HG02852 (cell line): ENCODE results near the gene UAP1L1.
"Not testable (repeated sequence)": the region's sequence is repeated elsewhere in the genome, so short reads cannot be mapped to it uniquely, and the experiment has no call there.

ENCODE experiments used
- ATAC-seq: cut with Tn5 transposase; IDR thresholded peaks from one replicate; pipeline ENCODE4 v1.9.1; 2021; ENCODE audit warnings: mild to moderate bottlenecking, moderate library complexity; ENCODE audit not compliant: unreplicated experiment

The UAP1L1 gene

DNA sequence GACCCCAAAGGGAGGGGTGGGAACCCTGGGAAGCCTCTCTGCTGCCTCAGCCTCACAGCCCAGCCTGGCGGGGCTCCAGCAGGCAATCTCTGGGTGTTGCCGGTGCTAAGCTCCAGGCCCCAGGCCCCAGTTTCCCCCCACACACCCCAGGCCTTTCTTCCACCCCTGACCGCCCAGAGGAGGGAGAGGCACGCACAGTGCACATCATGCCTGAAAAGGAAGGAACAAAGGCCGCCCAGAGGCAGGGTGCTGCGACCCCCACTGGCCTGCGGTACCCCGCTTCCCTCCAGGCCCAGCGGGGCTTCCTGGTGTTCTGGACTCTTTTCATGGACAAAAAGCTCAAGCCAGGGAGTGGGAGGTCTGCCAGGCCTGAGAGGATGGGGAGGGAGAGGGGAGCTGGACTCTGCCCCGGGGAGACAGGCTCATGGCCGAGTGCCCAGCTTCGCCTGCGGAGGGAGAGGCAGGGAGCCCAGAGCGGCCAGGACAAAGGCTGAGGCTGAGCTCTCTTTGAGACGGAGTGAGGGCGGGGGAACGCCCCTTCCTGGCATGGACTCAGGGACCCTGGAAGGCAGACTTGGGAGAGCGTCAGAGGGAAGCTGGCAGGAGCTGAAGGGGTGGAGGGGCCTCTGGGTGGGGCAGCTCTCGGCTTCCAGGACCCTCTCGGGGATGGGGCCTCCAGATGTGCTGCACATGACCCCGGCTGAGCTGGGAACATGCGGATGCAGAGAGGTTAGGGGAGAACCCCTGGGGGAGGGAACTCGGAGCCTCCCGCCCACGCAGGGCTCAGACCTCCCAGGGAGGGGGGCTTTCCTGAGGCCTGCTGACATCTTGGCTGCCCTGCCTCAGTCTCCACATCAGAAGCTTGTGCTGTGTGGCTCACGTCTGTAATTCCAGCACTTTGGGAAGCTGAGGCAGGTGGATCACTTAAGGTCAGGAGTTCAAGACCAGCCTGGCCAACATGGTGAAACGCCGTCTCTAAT lies 21.6 kb upstream of the UAP1L1 start:
- no peak for ATAC-seq

DNA sequence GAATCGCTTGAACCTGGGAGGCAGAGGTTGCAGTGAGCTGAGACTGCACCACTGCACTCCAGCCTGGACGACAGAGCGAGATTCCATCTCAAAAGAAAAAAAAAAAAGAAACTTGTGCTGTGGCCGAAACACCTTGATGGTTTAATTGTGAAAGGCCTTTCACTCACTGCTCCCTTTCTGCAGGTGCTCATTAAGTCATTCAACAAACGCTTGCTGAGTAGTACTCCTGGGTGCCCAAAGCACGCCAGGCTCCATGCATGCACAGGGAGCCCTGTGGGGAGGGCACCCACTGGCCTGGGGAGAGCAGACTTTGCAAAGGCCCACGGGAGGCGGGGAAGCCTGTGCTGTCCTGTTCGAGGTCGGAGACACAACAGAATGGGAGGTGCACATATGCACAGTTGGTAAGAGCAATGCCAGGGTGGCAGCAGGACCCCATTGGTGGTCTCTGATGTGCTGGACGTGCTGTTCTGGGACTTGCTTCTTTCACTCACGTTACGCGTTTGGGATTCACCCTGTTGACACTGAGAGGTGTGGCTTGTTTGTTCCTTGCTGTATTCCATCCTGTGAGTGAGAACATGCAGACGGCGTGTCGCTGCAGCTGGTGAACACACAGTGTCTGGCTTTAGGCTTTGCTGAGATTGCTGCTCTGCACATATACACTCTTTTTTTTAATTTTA lies 20.4 kb upstream of the UAP1L1 start:
- ATAC-seq, result no peak

DNA sequence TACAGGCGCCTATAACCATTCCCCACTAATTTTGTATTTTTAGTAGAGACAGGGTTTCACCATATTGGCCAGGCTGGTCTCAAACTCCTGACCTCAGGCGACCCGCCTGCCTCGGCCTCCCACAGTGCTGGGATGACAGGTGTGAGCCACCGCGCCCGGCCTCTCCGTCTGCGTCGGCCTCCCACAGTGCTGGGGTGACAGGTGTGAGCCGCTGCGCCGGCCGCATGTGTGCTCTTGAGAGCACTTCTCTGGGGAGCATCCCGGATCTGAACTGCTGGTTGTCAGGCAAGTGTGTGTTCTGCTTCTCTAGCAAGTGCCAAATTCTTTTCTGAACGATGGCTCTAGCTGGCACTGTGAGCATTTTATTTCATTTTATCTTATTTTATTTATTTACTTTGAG lies 19.8 kb upstream of the UAP1L1 start:
- no peak for ATAC-seq

DNA sequence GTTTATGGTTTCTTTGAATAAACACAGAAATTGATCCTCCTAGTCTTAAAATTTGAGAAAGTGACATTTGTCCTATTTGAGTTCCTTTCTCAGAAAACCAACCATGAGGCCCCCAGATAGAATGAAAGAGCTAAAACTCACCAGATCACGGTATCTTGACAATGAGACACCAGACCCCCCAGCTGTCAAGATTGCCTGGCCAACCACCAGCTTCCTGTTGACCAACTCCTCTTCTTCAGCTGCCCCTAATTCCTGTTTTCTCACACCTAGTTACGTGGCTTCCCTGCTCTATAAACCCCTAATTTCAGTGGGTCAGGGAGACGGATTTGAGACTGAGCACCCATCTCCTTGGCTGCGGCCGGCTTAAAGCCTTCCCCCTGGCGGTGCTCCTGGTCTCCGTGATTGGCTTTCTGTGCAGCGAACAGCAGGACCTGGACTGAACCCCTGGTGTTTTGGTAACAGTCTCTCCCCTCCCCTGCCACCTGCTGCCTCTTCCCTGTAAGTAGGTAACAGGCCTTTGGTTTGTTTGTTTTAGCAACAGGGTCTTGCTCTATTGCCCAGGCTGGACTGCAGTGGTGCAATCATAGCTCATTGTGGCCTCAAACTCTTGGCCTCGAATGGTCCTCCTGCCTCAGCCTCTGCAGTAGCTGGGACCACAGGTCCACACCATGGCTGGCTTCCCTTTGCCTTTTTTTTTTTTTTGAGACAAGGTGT lies 18.6 kb upstream of the UAP1L1 start:
- no peak for ATAC-seq

DNA sequence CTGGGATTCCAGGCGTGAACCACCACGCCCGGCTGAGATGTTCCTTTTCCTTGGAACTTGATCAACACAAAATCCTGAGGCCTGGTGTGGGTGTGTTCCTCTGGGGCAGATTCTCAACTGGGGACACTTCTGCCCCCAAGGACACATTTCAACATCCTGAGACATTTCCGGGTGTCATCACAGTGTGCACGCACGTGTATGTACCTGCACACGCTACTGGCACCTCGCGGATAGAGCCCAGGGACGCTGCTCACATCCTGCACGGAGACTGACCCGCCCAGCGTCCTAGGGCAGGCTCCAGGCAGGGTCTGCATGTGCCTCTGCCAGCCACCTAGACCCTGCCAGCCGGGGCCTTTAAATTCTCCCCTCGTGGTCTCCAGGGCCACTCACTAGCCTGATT lies 14.9 kb upstream of the UAP1L1 start:
- no peak for ATAC-seq

DNA sequence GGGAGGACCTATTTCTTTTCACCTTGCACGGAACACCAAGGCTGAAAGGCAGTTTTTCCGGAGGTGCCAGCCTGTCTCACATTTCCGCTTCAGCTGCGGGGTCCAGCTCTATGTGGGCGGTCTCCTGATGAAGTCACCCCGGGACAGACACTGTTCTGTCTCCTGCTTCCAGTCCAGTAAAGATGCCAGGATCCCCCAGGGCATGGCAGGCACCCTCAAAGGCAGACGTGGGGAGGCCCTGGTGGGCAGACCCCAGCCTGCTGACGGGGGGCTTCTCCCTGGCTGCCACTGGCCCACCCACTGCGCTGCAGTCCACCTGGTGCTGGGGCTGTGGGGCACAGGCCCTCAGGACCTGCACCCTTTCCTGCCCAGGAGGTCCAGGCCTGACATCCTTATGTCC lies 14.5 kb upstream of the UAP1L1 start:
- ATAC-seq, result not testable (repeated sequence)

DNA sequence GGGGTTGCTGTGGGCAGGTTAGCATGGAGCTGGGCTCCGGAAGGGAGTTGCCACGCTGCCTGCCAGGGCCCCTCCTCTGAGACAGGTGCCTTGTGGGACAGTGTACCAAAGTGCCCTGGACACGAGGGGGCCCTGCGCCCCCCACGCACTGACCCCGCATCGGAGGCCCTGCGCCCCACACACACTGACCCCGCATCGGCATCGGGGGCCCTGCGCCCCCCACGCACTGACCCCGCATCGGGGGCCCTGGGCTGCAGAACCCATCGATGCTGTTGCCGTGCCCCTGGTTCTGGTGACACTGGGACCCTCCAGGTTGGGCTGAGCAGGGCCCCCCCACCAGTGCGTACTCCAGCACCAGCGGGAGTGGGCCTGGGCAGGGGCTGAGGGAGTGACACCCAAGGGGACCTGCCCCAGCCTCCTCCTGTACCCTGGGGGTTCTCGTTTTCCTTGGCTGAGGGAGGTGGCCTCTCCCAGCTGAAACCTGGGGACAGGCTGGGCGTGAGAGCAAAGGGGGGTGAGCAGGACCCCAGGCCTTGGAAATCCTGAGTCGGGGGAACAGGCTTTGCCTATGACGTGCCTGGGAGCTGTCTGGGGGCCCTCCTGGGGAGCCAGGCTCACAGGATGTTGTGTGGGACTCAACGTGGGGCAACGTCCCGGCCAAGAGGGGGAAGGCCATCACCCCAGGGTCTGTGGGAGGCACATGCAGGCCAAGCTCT lies 13.8 kb upstream of the UAP1L1 start:
- no peak for ATAC-seq

DNA sequence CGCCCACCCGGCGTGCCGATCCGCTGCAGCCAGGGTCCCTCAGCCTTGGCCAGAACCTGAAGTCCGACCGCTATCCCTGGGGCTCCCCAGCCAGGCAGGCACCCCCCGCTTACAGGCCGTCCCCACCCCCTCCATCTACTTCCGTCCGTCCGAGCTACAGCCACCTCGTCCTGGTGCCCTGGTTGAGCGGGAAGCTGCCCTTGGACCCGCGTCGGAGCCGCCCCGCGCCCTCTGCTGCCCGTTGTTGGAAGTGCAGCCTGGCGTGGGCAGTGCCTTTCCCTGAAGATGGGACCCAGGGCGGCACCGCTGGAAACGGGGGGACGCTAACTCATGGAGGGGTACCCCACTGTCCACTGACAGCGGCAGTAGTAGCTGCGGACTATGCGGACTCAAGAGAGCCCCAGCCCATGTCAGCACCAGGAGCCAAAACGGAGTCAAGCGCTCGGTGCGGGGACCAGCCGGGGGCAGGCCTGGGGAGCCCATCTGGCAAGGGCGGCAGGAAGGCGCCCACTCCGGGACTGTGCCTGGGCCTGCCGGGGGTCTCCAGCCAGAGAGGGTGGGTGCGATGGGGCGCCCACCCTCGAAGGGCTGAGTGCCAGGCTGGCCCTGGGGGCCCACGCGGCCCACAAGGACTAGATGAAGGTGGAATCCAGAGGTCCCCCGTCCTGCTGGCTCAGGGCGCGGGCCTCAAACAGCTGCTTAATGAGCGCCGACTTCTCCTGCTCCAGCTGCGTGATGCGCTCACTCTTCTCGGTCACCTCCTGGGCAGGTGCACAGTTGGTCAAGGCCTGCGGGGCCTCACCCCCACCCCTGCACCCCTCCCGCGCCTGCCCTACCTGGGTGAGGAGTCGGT lies 13.1 kb upstream of the UAP1L1 start:
- no peak for ATAC-seq

DNA sequence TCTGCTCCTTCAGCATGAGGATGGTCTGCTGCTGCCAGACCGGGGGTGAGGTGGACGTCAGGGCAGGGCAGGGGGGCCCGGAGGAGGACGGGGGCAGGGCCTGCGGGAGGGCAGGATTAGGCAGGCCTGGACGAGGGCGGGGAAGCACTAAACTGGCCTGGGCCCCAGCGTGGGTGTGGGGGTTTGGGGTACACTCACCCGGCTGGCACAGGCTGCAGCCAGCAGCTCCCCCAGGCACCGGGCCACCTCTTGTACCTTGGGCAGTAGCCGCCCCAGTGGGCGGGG lies 12.5 kb upstream of the UAP1L1 start:
- ATAC-seq, result no peak

DNA sequence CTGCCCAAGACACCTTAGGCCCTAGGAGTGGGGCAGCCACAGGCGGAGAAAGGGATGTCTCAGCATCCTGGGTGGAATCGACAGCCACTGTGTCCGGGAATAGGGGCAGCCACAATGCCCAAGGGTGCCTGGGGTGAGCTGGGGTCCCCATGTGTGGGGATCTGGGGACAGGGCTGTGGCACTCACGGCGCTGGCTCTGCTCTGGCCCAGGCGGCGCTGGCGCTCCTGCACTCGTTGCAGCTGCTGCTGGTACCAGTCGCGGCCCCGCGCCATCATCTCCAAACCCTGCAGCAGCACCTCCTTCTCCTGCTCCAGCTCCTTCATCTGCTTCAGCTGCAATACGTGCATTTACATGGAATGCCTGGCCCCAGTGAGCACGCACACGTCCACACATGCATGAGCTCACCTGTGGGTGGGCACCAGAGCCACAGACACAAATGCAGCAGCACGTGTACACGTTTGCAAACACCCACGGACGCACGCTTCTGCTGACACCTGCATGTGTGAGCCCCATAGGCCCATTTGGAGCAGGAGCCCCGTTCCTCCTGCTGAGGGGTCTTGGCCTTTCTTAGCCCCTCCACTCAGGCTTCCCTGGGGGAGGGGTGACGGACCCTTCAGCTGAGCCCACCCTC lies 11.9 kb upstream of the UAP1L1 start:
- no peak for ATAC-seq

DNA sequence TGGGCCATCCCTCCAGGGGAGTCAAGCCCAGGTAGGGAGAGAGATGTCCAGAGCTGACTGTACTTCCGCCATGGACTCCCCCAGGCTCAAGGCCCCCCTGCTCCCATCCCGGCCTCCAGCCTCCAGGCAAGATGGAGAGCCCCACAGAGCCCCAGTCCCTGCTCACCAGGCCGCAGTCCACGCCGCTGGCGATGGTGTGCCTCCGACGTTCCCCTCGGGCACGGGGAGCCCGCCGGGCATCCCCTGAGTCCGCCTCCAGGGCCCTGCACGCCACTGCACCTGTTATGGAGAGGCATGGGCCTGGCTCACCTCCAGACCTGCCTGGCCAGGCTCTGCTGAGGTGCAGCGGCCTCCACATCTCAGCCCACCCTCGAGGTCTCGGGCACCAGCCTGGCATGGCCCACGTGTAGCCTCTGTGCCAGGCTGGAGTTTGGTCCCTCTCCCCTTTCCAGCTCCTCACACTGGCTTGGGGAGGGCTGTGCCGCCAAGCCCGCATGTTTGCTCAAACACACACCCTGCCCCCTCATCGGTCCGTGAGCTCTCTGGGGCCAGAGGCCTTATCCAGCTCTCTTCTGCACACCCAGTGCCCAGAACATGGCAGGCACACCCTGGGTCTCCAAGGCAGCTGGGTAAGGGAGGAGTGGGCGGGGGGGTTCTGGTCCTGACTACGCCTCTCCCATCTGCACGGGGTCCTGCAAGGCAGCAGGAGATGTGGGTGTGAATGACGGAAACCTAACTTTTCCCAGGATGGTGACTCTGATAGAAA lies 11.0 kb upstream of the UAP1L1 start:
- no peak for ATAC-seq

DNA sequence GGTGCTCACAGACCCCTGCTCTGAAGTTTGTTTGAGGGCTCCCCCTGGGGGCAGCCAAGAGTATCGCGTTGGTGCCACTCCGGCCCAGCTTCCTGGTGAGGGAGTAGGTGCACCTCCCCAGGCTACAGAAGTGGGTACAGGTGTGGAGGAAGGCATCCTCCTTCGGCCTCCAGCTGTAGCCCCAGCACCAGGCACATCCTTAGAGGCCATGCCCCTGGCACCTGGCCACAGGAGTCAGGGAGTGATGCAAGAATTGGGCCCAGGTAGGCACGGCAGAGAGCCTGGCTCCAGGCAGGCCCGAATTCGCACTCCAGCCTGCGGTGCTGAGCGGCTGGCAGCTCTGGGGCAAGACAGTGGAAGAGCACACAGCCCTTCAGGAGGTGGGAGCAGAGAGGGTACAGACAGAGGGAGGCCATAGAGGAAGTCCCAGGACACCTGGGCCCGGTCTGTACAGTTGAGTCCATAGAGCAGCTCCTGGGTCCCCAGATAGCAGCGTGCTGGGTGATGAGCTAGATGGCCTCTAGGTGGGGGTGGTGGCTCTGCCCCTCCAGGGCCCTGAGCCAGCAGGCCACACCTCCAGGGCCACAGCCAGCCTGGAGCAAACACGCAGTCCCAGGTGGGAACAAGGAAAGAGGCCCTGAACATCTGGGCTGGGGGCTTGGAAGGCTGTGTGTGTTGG lies 9.3 kb upstream of the UAP1L1 start:
- ATAC-seq, result no peak

DNA sequence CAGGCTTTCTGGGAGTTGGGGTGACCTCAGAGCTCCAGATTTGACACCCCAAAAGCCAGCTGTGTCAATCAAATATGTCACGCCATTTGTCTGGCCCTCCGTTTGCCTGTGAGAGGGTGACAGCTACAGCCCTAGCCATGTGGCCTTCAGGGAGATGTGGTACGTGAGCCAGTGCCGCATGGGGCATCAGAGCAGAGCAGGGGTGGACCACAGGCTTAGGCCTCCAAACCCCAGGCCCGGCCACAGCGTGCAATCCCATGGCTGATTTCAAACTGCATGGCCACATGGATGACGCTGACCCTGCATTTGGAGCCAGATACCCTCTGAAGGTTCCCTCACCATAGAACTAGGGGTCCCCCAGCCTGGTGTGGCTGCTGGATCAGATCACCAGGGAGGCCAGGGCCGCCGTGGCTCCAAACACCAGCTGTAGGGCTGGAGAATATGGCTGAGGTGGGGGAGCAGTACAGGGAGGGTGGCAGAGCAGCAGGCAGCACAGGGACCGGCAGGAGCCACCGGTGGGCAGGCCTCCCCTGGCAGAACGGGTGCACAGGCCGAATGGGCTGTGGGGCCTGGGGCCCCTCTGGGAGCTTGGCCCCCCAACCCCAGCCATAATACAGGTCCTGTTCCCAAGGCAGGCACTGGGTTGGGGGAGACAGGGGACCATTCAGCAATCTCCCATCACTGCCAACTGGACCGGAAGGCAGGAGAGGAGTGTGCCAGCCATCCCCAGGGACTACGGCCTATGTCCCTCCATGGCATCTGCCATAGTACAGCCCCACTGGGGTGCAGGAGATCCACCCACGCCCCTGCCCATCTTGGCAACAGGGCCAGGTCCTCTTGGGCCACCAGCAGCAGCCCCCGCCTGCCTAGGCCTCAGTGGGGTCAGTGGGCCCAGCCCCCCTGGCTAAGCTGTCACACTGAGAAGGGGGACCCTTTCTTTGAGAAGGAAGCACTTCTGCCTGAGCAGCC lies 8.5 kb upstream of the UAP1L1 start:
- ATAC-seq, result no peak

DNA sequence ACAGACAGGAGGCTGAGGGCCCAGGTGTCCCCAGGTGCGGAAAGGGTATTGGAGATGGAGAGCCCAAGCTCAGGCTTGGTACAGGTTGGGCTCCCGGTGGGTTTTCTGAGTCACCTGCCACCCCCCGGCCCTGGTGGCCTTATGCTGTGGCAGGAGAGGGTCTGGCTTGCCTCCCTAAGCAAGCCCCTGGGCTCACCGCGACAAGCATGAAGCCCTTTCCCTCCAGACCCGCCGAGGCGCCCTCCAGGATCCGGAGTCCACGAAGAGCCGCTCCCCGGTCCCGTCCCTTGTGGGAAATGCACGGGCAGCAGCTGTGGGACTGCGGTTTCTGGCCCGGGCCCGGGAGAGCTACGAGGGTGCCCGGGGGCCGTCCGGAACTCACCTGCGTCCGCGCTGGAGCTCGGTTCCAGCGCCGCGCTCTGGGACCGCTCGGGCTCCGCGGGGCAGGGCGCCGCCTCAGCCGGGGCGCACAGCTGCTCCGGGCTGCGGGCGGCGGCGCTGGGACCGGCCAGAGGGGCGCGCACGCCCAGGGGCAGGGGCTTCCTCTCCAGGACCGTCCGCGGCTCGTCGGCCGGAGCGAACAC lies 7.7 kb upstream of the UAP1L1 start:
- ATAC-seq, result no peak

DNA sequence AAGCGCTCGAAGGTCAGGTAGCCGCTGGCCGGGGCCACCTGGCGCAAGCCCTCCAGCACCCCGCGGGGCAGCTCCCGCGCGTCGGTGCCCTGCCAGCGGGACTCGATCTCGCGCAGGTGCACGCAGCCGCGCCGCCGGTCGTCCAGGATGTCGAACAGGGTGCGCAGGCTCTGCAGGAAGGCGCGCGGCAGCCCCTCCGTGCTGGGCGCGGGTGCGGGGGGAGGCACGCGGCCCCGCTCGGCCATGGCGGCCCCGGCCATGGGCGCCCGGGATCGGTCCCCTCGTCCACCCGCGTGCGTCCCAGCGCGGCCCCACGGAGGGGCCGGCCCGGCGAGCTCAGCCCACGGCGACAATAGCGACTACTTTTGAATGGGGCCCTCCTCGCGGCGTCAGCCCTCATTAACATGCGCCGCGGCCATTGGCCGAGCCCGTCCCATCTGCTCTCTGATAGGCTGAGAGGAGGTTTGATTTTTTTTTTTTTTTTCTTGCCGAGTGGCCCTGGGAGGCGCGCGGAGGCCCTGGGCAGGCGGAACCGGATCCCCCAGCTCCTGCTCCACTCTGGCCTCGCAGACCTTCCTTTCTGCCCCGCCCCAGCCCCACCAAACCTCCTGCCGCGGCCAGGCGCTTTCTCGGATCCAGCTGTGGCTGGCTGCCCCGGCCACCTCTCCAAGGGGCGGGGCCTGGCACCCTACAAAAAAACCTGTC lies 7.0 kb upstream of the UAP1L1 start, which contains the start of gene SAPCD2:
Gene SAPCD2 (minus strand): TSS at position 357 of the 705 bp plus-strand sequence. CDS start 97 bp downstream, at position 260.
- peak; percentile 75 for ATAC-seq

DNA sequence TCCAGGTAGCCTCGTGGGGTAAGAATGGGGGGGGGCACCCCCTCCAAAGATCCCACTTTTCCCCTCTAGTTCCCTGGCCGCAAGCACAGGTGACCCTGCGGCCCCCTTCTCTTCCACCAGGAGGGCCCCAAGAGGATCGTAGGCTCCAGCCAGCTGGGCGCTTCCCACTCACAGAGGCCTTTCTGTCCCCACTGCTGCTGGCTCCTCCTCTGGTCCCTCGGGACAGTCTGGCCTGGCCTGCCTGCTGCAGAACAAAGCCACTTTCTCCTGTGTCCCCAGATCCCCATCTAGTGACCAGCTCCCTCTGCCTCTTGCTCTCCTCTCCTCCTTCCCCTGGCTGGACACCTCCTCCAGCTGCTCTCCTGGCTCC lies 6.4 kb upstream of the UAP1L1 start:
- ATAC-seq, result no peak
